Stimulated activated naive CD8-positive, alpha-beta T cell treated with anti-CD3 and anti-CD28 coated beads, Interleukin-15, amount 100 ng/mL, for 72 hours (primary cell): ENCODE measurements around the gene DHRS7C.
A peak's percentile ranks its signal among the peaks of the same experiment; 100 is the strongest.

ENCODE experiments used
- ATAC-seq: fragments of 150-1000 bp; cut with Tn5 transposase; 2 replicates; pipeline ENCODE4 v1.10.0; 2021; ENCODE audit warnings: mild to moderate bottlenecking, moderate library complexity
- DNase-seq, 2 donors: peaks; one replicate each; pipeline ENCODE4 v3.0.0; 2021 to 2022
- H3K27ac Mint-ChIP-seq, 2 donors: one replicate each; pipeline ENCODE4 v1.8.0; 2022; ENCODE audit warnings: mild to moderate bottlenecking in 2 of 2, mixed read lengths in 2 of 2, moderate library complexity in 2 of 2
- H3K27me3 Mint-ChIP-seq: one replicate; pipeline ENCODE4 v1.8.0; 2022; ENCODE audit warnings: mixed read lengths
- H3K4me1 Mint-ChIP-seq: one replicate; pipeline ENCODE4 v1.8.0; 2022; ENCODE audit warnings: mild to moderate bottlenecking, mixed read lengths
- H3K4me3 Mint-ChIP-seq, 2 donors: one replicate each; pipeline ENCODE4 v1.8.0; 2022; ENCODE audit warnings: mild to moderate bottlenecking in 2 of 2, mixed read lengths in 2 of 2, moderate library complexity in 1 of 2
- H3K9me3 Mint-ChIP-seq, 2 donors: one replicate each; pipeline ENCODE4 v1.8.0; 2022; ENCODE audit warnings: mixed read lengths in 2 of 2

DHRS7C gene

GRCh38 chr17:9790889-9791876 lies at the start of gene DHRS7C:
Gene DHRS7C (minus strand): TSS chr17:9791592. CDS start chr17:9791284, 308 bp downstream.
- H3K9me3 Mint-ChIP-seq = no peaks in the 10 kb centered on the region
- no peaks in the 10 kb centered on the region for H3K27me3 Mint-ChIP-seq
- no peak for DNase-seq
- no peaks in the 10 kb centered on the region for H3K4me1 Mint-ChIP-seq
- no peak within 1 kb of the TSS for H3K27ac Mint-ChIP-seq
- H3K4me3 Mint-ChIP-seq = no peak within 1 kb of the TSS
- no peak for ATAC-seq

GRCh38 chr17:9839433-9839832 lies 48.0 kb upstream of the DHRS7C start:
- no peaks in the 10 kb centered on the region for H3K4me1 Mint-ChIP-seq
- no peak overlapping the region for H3K27ac Mint-ChIP-seq
- no peak overlapping the region for H3K4me3 Mint-ChIP-seq
- DNase-seq (no peak), ATAC-seq (no peak)
- H3K27me3 Mint-ChIP-seq = peaks cover 28% of the 10 kb centered on the region
- H3K9me3 Mint-ChIP-seq = no peaks in the 10 kb centered on the region

- Mint-ChIP-seq H3K4me1 (no peaks in the 10 kb centered on the region), H3K4me3 (no peak overlapping the region), H3K9me3 (no peaks in the 10 kb centered on the region), H3K27me3 (peaks cover 28% of the 10 kb centered on the region), H3K27ac (no peak overlapping the region)
- ATAC-seq (no peak), DNase-seq (no peak)
Observed at GRCh38 chr17:9837551-9838471, 46.4 kb upstream of the DHRS7C start.

- ATAC-seq = no peak
- Mint-ChIP-seq H3K4me3 (no peak overlapping the region), H3K27me3 (peaks cover 11% of the 10 kb centered on the region), H3K27ac (no peak overlapping the region), H3K4me1 (no peaks in the 10 kb centered on the region), H3K9me3 (no peaks in the 10 kb centered on the region)
- no peak for DNase-seq
Observed at GRCh38 chr17:9833922-9834321, 42.5 kb upstream of the DHRS7C start.

GRCh38 chr17:9830711-9831110 lies 39.3 kb upstream of the DHRS7C start:
- no peak for ATAC-seq
- H3K27ac Mint-ChIP-seq = no peak overlapping the region
- H3K9me3 Mint-ChIP-seq = no peaks in the 10 kb centered on the region
- H3K4me1 Mint-ChIP-seq = no peaks in the 10 kb centered on the region
- H3K27me3 Mint-ChIP-seq = peaks cover 6% of the 10 kb centered on the region
- DNase-seq = no peak
- no peak overlapping the region for H3K4me3 Mint-ChIP-seq

- Mint-ChIP-seq H3K9me3 (no peaks in the 10 kb centered on the region), H3K4me1 (no peaks in the 10 kb centered on the region), H3K27me3 (peaks cover 20% of the 10 kb centered on the region), H3K27ac (no peak overlapping the region), H3K4me3 (no peak overlapping the region)
- ATAC-seq (no peak), DNase-seq (no peak)
Observed at GRCh38 chr17:9829343-9829742, 38.0 kb upstream of the DHRS7C start.

- no peaks in the 10 kb centered on the region for H3K9me3 Mint-ChIP-seq
- H3K27ac Mint-ChIP-seq = no peak overlapping the region
- ATAC-seq (no peak), DNase-seq (no peak)
- peaks cover 24% of the 10 kb centered on the region for H3K27me3 Mint-ChIP-seq
- H3K4me1 Mint-ChIP-seq = no peaks in the 10 kb centered on the region
- no peak overlapping the region for H3K4me3 Mint-ChIP-seq
Observed at GRCh38 chr17:9828296-9829295, 37.2 kb upstream of the DHRS7C start.

- H3K27me3 Mint-ChIP-seq = peaks cover 28% of the 10 kb centered on the region
- peak within 1 kb of the TSS in 1 of 2 donors; percentile 15 for H3K27ac Mint-ChIP-seq
- H3K4me1 Mint-ChIP-seq = no peaks in the 10 kb centered on the region
- peaks cover 4 to 7% of the 10 kb centered on the region in 2 donors for H3K9me3 Mint-ChIP-seq
- ATAC-seq (no peak), DNase-seq (no peak)
- no peak within 1 kb of the TSS for H3K4me3 Mint-ChIP-seq
Observed at GRCh38 chr17:9825641-9826150, 34.3 kb upstream of the DHRS7C start, which contains the start of gene GLP2R. Gene GLP2R (plus strand): TSS chr17:9825924. CDS start chr17:9826064, 140 bp downstream.

- peaks cover 28% of the 10 kb centered on the region for H3K27me3 Mint-ChIP-seq
- H3K9me3 Mint-ChIP-seq = peaks cover 4 to 7% of the 10 kb centered on the region in 2 donors
- H3K4me1 Mint-ChIP-seq = no peaks in the 10 kb centered on the region
- H3K4me3 Mint-ChIP-seq = no peak overlapping the region
- H3K27ac Mint-ChIP-seq = peak overlapping the region in 1 of 2 donors; percentile 15
- no peak for DNase-seq
- no peak for ATAC-seq
Observed at GRCh38 chr17:9824797-9825338, 33.5 kb upstream of the DHRS7C start.

- peaks cover 4 to 7% of the 10 kb centered on the region in 2 donors for H3K9me3 Mint-ChIP-seq
- DNase-seq (no peak), ATAC-seq (no peak)
- H3K27me3 Mint-ChIP-seq = peaks cover 28% of the 10 kb centered on the region
- no peak overlapping the region for H3K4me3 Mint-ChIP-seq
- H3K4me1 Mint-ChIP-seq = no peaks in the 10 kb centered on the region
- no peak overlapping the region for H3K27ac Mint-ChIP-seq
Observed at GRCh38 chr17:9824094-9824493, 32.7 kb upstream of the DHRS7C start.

- no peak for DNase-seq
- no peaks in the 10 kb centered on the region for H3K4me1 Mint-ChIP-seq
- H3K9me3 Mint-ChIP-seq = peaks cover 4 to 7% of the 10 kb centered on the region in 2 donors
- no peak for ATAC-seq
- H3K4me3 Mint-ChIP-seq = no peak within 1 kb of the TSS
- H3K27ac Mint-ChIP-seq = no peak within 1 kb of the TSS
- peaks cover 28% of the 10 kb centered on the region for H3K27me3 Mint-ChIP-seq
Observed at GRCh38 chr17:9821921-9822320, 30.5 kb upstream of the DHRS7C start, which contains the start of gene GSG1L2. Gene GSG1L2 (minus strand): TSS chr17:9822079. CDS start chr17:9822071, 8 bp downstream.

- ATAC-seq = no peak
- H3K27me3 Mint-ChIP-seq = peaks cover 19% of the 10 kb centered on the region
- no peak overlapping the region for H3K27ac Mint-ChIP-seq
- H3K4me3 Mint-ChIP-seq = no peak overlapping the region
- H3K9me3 Mint-ChIP-seq = peaks cover 11 to 14% of the 10 kb centered on the region in 2 donors
- DNase-seq = no peak
- H3K4me1 Mint-ChIP-seq = no peaks in the 10 kb centered on the region
Observed at GRCh38 chr17:9820448-9820847, 29.1 kb upstream of the DHRS7C start.

- Mint-ChIP-seq H3K9me3 (peaks cover 11 to 14% of the 10 kb centered on the region in 2 donors), H3K4me1 (no peaks in the 10 kb centered on the region), H3K27ac (no peak overlapping the region), H3K27me3 (peaks cover 6% of the 10 kb centered on the region), H3K4me3 (no peak overlapping the region)
- DNase-seq (no peak), ATAC-seq (no peak)
Observed at GRCh38 chr17:9818760-9819159, 27.4 kb upstream of the DHRS7C start.

GRCh38 chr17:9817086-9817485 lies 25.7 kb upstream of the DHRS7C start:
- H3K9me3 Mint-ChIP-seq = peaks cover 7% of the 10 kb centered on the region in 2 donors
- no peak for ATAC-seq
- H3K27me3 Mint-ChIP-seq = no peaks in the 10 kb centered on the region

More at GRCh38 chr17:9817086-9817485, 25.7 kb upstream of the DHRS7C start:
- Mint-ChIP-seq H3K27ac (no peak overlapping the region), H3K4me1 (no peaks in the 10 kb centered on the region), H3K4me3 (no peak overlapping the region)
- DNase-seq = no peak
